ENCODE results near the gene NEGR1.

NEGR1 gene

DNA sequence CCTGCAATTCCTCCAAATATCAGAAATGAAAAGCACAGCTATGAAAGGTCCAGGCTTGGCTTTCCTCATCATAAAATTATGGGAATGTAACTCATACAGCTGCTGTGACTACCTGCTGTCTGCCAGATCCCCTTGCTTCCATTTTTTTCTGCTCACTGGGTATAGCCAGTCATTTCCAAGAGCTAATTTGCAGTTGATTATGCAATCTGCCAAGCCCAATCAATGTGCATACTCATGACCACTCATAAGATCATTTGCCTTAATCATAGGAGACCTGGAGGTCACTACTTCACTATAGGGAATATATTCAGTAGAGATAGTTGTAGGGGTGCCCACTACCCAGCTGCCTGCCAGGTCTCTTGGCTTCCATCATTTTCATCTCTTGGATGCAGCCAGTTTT lies 783.8 kb downstream of the NEGR1 start:
- no peak overlapping the region for H3K27ac ChIP-seq
- no peak overlapping the region for H3K4me3 ChIP-seq
- DNase-seq (ENCODE audit: low spot score) = no peak
- no peak for TF ChIP-seq CTCF (IDR thresholded peaks at IDR 0.05)

GRCh38 chr1:71494163-71494562 lies 788.2 kb downstream of the NEGR1 start:
- TF ChIP-seq CTCF (IDR thresholded peaks at IDR 0.05) = no peak
- Histone ChIP-seq H3K4me3 (no peak overlapping the region), H3K27ac (no peak overlapping the region)
- DNase-seq (ENCODE audit: low spot score) = no peak

GRCh38 chr1:71492298-71493041 lies 789.9 kb downstream of the NEGR1 start:
- H3K4me3 ChIP-seq = peak overlapping the region; percentile 45
- DNase-seq (ENCODE audit: low spot score) = no peak

GRCh38 chr1:71490432-71490831 lies 791.9 kb downstream of the NEGR1 start:
- no peak for DNase-seq (ENCODE audit: low spot score)
- no peak for TF ChIP-seq CTCF (IDR thresholded peaks at IDR 0.05)
- no peak overlapping the region for H3K4me3 ChIP-seq
- H3K27ac ChIP-seq = no peak overlapping the region

More at GRCh38 chr1:71492298-71493041, 789.9 kb downstream of the NEGR1 start:
- no peak overlapping the region for H3K27ac ChIP-seq
- no peak for TF ChIP-seq CTCF (IDR thresholded peaks at IDR 0.05)

- H3K27ac ChIP-seq = no peak overlapping the region
- no peak for TF ChIP-seq CTCF (IDR thresholded peaks at IDR 0.05)
- DNase-seq (ENCODE audit: low spot score) = no peak
- no peak overlapping the region for H3K4me3 ChIP-seq
Observed at GRCh38 chr1:71488555-71489252, 793.6 kb downstream of the NEGR1 start.

DNA sequence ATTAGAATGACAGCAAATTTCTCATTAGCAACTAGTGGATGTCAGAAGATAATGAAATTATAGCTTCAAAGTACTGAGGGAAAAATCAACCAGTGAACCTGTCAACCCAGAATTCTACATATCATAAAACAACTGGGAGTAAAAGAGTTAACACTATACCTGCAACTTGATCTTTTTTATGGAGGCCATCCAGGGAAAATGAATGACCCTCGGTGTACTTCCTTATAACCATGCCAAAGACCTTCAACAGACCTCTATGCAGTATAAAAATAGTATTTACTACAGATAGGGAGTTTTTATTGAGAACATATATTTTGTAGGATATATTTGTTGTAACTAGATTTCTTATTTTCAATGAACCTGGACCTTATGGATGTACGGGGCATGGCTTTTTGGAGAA lies 809.0 kb downstream of the NEGR1 start:
- DNase-seq (ENCODE audit: low spot score) = no peak
- no peak overlapping the region for H3K27ac ChIP-seq
- TF ChIP-seq CTCF (IDR thresholded peaks at IDR 0.05) = no peak
- no peak overlapping the region for H3K4me3 ChIP-seq

GRCh38 chr1:71465093-71465492 lies 817.2 kb downstream of the NEGR1 start:
- no peak for TF ChIP-seq CTCF (IDR thresholded peaks at IDR 0.05)
- Histone ChIP-seq H3K27ac (no peak overlapping the region), H3K4me3 (no peak overlapping the region)
- no peak for DNase-seq (ENCODE audit: low spot score)
